GM19238 (cell line): Measurements from ENCODE around the gene TIMP2.
"Not testable (repeated sequence)": the region's sequence is repeated elsewhere in the genome, so short reads cannot be mapped to it uniquely, and the experiment has no call there.

Experiments used
- DNase-seq: peaks from one replicate; pipeline ENCODE4 v3.0.0; 2011; ENCODE audit warnings: low spot score; ENCODE audit not compliant: insufficient read length

Gene TIMP2

DNA sequence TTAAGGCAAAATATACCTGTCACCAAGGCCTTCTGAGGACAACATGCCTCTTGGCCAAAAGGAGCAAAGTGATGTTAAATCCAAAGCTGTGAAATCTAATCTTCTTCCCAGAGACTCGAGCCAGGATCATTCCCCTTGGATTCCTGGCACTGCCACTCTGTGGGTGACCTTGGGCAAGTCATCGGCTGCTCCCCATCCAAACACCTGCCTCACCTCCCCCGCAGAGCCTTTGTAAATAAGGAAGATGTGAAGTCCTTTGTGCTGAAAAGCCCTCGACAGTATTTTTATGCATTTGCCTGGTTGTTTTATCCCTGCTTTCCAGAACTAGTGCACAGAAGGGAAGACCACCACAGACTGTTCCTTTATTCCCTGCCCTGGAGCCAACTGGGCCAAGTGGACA, 16.8 kb downstream of the TIMP2 start:
- no peak for DNase-seq

DNA sequence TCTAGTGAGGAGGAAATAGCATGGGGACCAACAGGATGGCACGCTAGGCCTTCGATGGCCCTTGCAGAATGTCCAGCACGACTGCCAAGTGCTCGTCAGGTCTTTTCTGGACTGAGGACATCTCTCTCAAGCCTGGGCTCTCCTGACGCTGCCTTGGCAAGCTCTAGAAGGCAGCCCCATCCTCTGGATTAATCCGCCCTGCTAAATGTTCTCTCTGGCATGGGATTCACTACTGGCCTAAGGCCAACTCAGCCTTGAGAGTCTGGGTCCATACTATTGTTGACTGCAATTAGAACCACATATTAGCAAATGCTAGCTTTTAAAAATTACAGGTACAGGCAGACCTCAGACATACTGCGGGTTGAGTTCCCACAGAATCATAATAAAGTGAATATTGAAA, 19.6 kb downstream of the TIMP2 start:
- DNase-seq, result no peak

DNA sequence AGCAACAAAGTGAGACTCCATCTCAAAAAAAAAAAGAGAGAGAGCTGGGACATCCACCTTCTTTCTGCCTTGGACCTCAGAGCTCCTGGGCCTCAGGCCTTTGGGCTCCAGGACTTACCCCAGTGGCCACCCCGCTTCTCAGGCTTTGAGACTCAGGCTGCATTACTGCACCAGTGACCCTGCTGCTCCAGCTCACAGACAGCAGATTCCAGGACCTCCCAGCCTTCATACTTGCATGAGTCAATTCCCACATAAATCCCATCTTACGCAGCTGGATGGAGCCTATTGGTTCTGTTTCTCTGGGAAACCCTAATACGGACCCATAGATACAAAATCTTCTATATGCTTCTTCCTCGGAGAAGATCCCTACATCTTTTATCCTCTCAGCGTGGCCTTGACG, 20.1 kb downstream of the TIMP2 start:
- DNase-seq, result no peak

DNA sequence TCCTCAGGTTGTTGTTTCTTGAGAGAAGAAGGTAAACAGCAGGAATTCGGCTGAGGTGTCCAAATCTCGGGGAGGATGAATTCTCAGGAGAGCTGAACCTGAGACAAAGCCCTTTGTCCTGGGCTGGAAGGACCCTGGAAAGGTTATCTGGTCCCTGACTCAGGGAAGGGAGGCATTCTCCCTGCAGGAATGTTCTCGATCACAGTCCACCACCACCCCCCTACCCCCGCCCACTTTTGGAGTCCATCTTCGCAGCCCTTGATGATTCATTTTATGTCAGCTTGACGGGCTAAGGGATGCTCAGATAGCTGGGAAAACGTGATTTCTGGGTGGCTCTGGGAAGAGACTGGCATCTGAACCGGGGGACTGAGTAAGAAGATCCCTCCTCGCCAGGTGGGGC, 20.8 kb downstream of the TIMP2 start:
- no peak for DNase-seq

DNA sequence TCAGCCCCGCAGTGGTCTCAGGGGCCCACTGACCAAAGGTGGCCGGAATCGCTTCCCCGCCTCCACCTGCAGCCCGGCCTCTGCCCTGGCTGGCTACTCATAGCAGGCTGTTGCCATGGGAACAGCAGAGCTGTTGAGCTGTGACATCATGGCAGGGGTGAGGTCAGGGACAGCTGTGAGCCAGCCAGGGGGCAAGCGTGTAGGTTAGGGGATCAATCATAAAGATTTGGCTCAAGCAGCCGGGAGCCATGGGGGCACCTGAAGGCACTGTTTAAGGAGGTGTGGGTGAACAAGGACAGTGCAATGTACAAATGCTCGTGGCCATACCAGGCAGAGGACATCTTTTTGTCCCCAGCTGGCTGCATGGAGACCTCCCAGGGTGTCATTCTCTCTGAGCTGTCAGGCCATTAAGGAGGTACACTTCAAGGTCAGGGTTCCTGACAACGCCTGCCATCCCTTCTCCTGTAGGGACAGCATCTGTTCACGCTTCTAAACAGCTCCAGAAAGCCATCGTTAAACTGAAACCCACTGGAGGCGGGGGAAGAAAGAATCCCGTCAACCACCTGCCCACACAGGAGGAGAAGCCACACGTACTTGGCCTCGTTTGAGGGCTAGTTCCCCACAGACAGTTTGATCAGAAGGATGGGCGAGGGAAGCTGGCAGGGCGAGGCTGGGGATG, 21.9 kb downstream of the TIMP2 start, which contains the start of gene CEP295NL:
Gene CEP295NL (minus strand): TSS at position 101 of the 679 bp plus-strand sequence. CDS start 1,373 bp downstream, outside the sequence.
- no peak for DNase-seq

DNA sequence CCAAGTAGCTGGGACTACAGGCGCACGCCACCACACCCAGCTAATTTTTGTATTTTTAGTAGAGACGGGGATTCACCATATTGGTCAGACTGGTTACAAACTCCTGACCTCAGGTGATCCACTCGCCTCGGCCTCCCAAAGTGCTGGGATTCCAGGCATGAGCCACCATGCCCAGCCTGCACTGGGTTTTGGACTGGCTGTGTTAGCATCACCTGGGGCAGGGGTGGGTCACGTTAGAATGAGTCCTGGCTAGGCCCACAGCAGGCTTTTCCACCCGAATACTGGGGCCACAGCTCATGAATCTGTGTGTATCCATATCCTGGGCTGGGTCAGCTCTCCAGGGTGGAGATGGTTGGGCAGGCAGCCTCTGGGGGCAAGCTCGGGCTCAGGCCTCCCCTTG, 23.0 kb downstream of the TIMP2 start:
- DNase-seq, result not testable (repeated sequence)

DNA sequence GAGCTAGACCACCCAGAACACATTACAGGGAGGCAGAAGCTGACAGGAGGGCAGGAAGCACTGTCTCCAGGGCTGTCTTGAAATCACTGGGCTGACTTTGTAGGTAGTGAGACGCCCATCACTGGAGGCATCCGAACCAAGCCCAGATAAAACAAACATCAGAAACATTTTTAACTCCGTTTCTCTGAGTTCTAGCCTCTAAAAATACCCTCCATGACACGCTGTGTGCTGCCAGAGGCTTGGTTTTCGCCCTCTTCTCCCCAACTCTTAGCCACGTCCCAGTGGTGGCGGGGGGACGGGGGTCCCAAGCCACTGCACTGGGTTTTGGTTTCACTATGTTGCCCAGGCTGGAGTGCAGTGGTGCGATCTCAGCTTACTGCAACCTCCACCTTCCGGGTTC, 23.4 kb downstream of the TIMP2 start:
- no peak for DNase-seq

DNA sequence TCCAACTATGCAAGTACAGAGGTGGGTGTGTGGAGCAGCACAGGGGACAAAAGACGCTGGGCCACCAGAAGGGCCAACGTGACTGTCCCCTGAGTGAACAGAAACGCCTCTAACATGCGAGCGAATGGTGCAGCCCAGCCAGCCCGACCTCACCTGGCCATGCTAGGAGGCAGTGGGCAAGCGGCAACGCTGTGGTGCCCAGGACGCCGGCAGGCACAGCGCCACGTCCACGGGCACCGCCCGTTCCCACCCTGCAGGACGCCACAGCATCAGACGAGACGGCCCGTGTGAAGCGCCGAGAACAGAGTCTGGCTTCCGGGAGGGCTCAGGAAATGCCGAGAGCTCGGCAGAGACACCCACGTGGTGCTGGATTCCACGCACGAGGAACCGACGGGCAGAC, 24.4 kb downstream of the TIMP2 start:
- no peak for DNase-seq

DNA sequence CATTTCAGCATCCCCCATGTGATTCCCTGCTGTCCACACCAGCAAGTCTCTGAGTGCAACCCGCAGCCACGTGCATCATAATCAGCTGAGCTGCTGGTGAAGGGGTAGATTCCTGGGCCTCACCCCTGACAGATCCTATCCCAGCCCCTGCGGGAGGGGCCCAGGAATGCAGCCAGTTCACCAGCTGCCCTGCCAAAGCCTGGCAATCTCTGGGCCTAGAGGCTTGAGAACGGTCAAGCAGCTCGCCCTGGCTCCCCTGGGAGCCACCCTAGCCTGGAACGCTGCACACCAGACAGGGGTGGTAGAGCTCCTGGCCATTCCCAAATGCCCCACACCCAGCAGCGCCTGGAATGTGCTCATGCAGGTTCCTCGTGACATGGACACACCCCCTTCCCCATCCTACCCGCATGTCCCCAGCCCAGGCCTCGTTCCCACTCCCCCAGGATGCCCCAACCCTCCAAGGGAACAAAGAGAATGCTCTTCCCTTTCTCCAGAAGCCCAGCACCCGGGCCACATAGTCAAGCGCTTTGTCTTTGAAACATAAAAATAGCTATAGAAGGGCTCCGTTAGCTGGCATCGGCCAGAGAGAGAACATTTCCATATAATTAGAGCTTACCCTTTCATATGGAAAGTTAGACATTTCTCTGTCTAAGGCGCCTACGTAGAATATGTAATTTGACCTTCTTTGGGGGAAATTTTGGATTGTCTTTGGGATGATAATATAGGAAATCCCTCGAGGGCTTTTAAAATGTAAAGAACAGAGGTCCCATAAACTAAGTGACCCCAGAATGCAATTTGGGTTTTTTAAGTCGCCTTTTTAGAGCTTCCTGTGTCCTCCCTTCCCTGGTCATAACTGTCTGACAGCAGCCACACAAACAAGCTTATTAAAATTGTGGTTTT, 25.6 kb downstream of the TIMP2 start:
- no peak for DNase-seq

DNA sequence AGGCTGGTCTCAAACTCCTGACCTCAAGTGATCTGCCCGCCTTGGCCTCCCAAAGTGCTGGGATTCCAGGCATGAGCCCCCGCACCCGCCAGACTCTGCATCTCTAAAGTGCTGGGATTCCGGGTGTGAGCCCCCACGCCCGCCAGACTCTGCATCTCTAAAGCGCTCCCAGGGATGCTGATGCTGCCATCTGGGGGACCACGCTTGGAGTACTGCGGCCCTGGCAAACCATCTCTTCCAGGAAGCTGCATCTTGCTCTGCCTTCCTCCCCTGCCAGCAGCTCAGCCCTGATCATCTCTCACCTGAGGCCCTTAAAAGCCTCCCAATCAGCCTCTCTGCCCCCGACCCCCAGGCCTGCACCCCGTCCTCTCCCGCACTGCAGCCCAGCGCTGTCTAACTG, 26.2 kb downstream of the TIMP2 start:
- DNase-seq, result no peak

DNA sequence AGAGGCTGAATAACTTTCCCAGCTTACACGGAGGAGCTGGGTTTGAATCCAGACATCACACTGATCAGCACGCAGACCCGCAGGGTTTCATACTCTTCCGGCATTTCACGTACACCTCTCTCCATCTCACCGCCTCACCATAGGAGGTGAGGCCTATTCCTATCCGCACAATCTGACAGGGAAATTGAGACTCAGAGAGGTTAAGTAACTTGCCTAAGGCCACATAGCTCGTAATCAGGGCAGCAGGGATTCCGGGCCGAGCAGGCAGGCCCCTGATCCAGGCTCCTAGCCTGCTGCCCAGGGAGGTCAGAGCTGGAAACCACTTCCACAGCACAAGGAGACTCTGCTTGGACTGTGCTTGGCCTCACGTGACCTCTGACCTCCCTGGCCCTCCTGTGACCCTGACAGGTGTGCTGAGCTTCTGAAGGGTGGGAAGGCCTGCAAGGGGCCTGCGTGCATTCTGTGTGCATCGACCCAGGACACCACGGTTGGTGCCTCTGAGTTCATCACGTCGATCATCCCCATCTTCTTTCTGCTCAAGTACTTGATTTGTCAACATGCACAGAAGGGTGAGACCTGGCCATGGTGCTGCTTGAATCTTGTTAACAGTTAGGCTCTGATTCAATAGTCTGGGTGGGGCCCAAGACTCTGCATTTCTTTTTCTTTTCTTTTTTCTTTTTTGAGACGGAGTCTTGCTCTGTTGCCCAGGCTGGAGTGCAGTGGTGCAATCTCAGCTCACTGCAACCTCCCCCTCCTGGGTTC, 26.9 kb downstream of the TIMP2 start:
- no peak for DNase-seq

DNA sequence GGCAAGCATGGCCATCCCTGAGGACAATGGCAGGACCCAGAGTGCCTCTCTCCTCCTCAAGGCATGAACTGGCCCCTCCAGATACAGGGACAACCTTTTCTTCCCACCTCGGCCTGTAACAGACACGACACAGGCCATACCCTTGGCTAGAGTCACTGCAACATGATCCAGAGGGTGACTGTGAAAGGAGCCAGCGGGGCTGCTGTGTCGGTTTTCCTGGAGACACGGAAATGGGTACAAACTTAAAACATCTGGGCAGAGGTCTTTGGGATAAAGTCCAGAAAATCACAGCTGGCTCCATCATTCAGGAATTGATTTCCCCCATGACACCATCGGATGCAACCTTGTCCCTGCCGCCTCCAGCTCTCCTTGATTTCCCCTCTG, 27.5 kb downstream of the TIMP2 start:
- no peak for DNase-seq

DNA sequence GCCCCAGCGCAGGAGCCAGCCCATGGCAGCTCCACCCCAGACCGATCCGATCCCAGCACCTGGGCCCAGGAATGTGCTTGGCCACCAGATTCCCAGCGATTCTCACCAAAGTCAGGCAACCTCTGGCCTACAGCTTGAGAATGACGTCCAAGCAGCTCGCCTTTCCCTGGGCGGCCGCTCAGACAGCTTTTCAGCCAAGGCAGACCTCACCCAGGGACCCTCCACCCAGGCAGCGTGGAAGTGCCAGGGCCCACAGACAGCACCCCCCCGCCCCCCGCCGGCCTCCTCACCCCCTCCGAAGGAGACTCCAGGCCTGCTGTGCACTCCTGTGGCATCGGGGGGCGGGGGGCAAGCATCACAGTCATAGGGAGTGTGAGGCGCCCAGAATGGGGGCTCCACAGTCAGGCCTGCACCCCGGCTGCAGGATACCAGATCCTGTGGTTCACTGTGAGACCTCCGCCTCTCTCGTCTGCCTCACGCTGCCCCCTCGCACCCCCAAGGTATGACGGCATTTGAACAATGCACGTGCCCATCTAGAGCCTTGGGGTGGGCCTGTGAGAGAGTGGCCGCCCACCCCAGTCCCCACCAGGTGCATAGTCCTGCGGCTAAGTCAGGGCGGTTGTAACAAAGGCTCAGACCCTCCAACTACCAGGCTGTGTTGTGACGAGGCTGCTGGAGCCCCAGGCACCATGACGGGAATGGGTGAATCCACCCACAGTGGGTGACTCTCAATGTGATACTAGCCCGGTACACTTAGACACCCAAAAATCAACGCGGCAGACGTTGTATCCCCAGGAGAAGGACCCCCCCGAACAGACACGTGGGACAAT, 28.1 kb downstream of the TIMP2 start:
- DNase-seq, result no peak

DNA sequence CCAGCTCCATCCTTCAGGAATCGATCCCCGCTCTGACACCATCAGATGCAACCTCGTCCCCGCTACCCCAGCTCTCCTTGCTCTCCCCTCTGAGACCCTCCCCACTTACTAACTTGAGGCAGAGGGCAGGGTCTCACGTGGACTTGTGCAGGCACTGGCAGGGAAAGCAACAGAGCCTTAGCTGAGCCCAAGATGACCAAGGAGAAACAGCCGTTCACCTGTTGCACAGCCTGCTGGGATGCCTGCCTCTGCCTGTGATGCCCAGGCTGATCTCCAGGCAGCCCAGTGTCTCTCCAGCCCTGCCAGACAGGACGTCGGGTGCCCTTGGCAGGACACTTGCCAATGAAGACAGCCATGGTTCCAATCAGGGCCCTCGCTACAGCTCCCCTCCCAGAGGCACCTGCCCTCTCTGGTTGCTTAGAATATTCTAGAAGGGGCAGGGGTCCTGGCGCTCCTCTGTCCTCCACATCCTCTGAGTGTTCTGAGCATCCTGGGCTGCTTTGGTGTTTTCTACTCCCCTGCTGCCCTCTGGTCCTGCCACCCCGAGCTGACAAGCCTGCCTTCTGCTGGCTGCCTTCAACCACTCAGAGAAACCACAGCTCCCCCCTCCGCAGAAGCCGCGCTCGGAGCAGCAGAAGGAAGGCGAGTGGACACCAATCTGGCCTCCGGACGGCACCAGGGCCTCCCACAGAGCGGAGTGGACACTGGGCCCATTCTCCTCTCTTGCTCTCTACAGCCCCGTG, 28.9 kb downstream of the TIMP2 start:
- DNase-seq, result no peak

DNA sequence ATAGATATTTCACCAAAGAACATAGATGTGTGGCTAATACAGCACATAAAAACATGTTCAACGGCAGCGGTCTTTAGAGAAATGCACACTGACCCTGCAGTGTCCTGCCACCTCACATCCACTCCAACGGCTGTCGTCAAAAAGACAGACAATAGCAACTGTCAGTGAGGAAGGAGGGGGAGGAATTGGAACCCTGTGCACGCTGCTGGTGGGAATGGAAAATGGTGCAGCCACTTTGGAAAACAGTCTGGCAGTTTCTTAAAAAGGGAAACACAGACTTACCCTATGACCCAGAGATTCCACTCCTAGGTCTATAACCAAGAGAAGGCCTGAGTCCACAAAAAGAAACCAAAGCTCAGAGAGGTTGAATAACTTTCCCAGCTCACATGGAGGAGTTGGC, 29.9 kb downstream of the TIMP2 start:
- no peak for DNase-seq

DNA sequence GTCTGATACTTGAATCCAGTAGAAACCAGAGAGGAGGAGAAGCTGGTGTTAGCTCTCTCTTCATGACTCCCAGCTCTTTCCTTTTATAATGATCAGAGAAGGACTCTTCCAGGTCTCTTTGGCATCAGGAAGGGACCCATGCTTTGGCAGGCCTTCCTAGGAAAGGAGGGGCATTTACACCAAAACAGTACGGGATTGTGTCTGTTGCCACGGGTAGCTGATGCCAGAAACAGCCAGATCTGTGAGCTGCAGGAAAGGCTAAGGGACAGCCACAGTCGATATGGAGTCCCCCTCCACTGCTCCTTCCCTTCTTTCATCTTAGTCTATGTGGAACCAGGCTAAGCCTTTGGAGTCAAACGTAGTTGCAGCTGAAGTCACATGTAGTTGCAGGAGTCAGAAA, 31.5 kb downstream of the TIMP2 start:
- DNase-seq, result no peak

DNA sequence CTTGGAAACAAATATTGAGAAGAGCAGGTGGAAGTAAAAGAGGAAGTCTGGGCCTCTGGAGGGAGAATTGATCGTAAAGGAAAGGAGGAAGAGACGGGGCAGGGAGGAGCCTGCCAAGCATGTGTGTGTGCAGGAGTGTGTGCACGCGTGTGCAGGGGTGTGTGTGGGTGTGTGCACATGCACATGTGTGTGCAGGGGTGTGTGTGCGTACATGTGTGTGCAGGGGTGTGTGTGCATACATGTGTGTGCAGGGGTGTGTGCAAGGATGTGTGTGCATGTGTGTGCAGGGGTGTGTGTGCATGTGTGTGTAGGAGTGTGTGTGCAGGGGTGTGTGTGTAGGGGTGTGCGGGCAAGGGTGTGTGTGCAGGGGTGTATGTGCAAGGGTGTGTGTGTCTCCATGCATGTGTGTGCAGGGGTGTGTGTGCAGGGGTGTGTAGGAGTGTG, 32.2 kb downstream of the TIMP2 start:
- no peak for DNase-seq

DNA sequence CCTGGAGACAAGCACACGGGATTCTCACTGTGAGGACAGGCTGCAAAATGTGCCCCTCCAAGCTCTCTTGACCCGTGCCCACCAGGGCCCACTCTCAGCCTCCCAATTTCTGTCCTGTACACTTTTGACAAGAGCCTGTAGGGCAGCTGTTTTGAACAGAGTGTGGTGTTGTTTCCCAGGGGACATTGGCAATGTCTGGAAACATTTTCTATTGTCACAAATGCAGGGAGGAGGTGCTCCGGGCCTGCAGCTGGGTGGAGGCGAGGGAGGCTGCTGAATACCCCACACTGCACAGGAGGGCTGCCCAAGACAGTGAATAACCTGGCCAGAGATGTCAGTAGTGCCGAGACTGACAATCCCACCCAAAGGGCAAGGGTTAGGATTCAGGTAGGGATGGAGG, 32.7 kb downstream of the TIMP2 start:
- DNase-seq, result no peak

DNA sequence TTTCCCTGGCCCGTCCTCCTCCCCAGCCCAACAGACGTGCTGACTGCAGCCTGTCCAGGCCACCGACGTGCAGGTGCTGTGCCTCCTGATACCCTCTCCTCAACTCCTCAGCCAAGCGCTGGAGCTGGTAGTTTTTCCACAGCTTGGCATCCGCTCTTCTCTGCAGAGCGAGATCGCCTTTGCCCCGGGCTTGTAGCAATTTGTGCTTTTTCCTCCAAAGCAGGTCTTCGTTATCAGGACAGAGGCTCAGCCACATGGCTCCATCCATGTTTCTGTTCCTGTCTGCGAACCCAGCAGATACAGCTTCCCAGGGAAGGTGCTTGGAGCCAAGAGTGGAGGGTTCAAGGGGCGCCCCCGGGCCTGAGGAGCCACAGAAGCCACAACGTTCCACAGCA, 33.1 kb downstream of the TIMP2 start:
- DNase-seq, result no peak

DNA sequence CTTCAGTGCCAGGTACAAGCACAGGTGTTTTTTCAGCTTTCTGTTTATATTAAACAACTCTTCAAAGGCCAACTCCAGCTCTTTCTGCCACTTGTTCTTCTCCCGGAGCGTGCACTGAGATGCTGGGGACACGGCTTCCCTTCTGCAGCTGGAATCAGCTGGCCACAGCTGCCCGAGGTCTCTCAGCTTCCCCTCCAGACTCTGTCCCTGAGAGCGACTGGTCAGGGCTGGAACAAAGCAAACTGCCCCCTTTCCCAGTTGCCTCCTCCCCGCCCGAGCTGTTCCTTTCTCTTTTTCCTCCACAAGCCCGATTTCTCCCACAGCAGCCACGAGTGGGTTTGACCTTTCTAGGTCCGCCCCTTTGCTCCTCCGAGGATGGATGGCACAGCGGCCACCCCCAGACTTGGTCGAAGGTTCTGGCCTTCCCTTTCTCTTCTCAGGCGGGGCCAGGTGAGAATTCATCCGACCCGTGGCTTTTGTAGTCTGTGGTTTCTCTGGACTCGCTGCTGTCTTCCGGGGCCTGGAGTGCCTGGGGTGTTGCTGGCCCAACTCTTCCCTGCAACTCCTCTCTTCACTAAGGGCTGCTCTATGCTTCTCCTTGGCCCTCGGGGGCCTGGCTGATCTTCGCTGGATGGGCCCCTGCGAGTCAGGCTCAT, 33.7 kb downstream of the TIMP2 start:
- no peak for DNase-seq
